B cell (primary cell): ENCODE measurements around the gene TP63. TPM values are rescaled to one million over a fixed set of nuclear protein-coding genes. Genes with fewer than 3 reads are reported as not detected.

Experiments used
- ATAC-seq: fragments of 200-7000 bp; cut with Tn5 transposase; one replicate; pipeline ENCODE4 v1.10.0; 2021; ENCODE audit warnings: low read depth, mild to moderate bottlenecking, moderate number of reproducible peaks, moderate library complexity
- CTCF ChIA-PET: fragments of 350-600 bp; sonication (Branson Sonifier 250); formaldehyde crosslinking; loops from one replicate; lab custom pipeline; 2021; ENCODE audit warnings: antibody characterized with exemption, inconsistent platforms; lab: Charles Lee
- POLR2A ChIA-PET: fragments of 350-600 bp; sonication (Branson Sonifier 250); formaldehyde crosslinking; loops from one replicate; lab custom pipeline; 2021; ENCODE audit warnings: antibody characterized with exemption; lab: Charles Lee
- DNase-seq: peaks from one replicate; pipeline ENCODE4 v3.0.0; 2013
- H2AFZ ChIP-seq: 2 replicates; pipeline ENCODE4 v1.6.1; 2012; ENCODE audit warnings: mild to moderate bottlenecking, low read depth, low read length; ENCODE audit not compliant: insufficient read depth, poor library complexity, severe bottlenecking
- H3K27ac ChIP-seq, 2 donors: 1 replicate in 1 of 2; 2 replicates in 1 of 2; pipeline ENCODE4 v1.5.1; 2012 to 2013; ENCODE audit warnings: low read length in 2 of 2, mild to moderate bottlenecking in 2 of 2, moderate library complexity in 1 of 2
- H3K27me3 ChIP-seq, 4 experiments: fragments of 200-600 bp in 1 of 4; sonication (generic) in 1 of 4; replicated peaks in 1 of 4; 1 replicate in 2 of 4; 2 replicates in 2 of 4; pipeline versions ENCODE4 v1.6.1 to v1.7.0; 2013 to 2016; ENCODE audit warnings: low read length in 3 of 4, mild to moderate bottlenecking in 2 of 4, mixed read lengths in 1 of 4, moderate library complexity in 1 of 4; ENCODE audit not compliant: insufficient read depth in 4 of 4, control insufficient read depth in 3 of 4; ENCODE audit errors: control extremely low read depth in 1 of 4
- H3K36me3 ChIP-seq, 2 experiments: replicated peaks in 1 of 2; 1 replicate in 1 of 2; 2 replicates in 1 of 2; pipeline versions ENCODE4 v1.6.1 to v1.7.1; 2013; ENCODE audit warnings: low read length in 1 of 2; ENCODE audit not compliant: insufficient read depth in 2 of 2, control insufficient read depth in 1 of 2; ENCODE audit errors: control extremely low read depth in 1 of 2, extremely low read depth in 1 of 2
- H3K4me1 ChIP-seq, 2 donors: fragments of 200-600 bp in 1 of 2; sonication (generic) in 1 of 2; 1 replicate in 1 of 2; 2 replicates in 1 of 2; pipeline versions ENCODE4 v1.5.1 to v1.6.1; 2013 to 2017; ENCODE audit warnings: low read length in 2 of 2; ENCODE audit not compliant: control insufficient read depth in 2 of 2, insufficient read depth in 2 of 2
- H3K4me2 ChIP-seq: replicated peaks from 2 replicates; pipeline ENCODE3; 2012; ENCODE audit warnings: mild to moderate bottlenecking, low read depth, low read length; ENCODE audit not compliant: poor library complexity, severe bottlenecking
- H3K4me3 ChIP-seq, 5 experiments: fragments of 200-600 bp in 1 of 5; sonication (generic) in 1 of 5; 1 replicate in 3 of 5; 2 replicates in 2 of 5; pipeline versions ENCODE4 v1.5.1 to v1.7.0; 2011 to 2016; ENCODE audit warnings: low read length in 4 of 5, mild to moderate bottlenecking in 4 of 5, low read depth in 2 of 5, control low read depth in 1 of 5, moderate library complexity in 1 of 5; ENCODE audit not compliant: insufficient read depth in 1 of 5; ENCODE audit errors: control extremely low read depth in 1 of 5, extremely low read depth in 1 of 5
- H3K79me2 ChIP-seq: fragments of 200-600 bp; sonication (generic); one replicate; pipeline ENCODE4 v1.6.0; 2016; ENCODE audit warnings: low read length; ENCODE audit not compliant: control insufficient read depth, insufficient read depth
- H3K9ac ChIP-seq: fragments of 200-600 bp; sonication (generic); 2 replicates; pipeline ENCODE4 v1.6.1; 2017; ENCODE audit warnings: mild to moderate bottlenecking, low read length, moderate library complexity
- H3K9me3 ChIP-seq, 3 donors: one replicate each; pipeline versions ENCODE4 v1.6.1 to v1.7.1; 2013; ENCODE audit warnings: low read length in 2 of 3; ENCODE audit not compliant: control insufficient read depth in 2 of 3, insufficient read depth in 1 of 3; ENCODE audit errors: control extremely low read depth in 1 of 3
- H4K20me1 ChIP-seq: 2 replicates; pipeline ENCODE4 v1.6.0; 2012; ENCODE audit warnings: mild to moderate bottlenecking, low read length; ENCODE audit not compliant: insufficient read depth, control insufficient read depth, poor library complexity, severe bottlenecking
- H3K27ac Mint-ChIP-seq: one replicate; pipeline ENCODE4 v1.8.0; 2021; ENCODE audit warnings: mixed read lengths
- H3K27me3 Mint-ChIP-seq: one replicate; pipeline ENCODE4 v1.8.0; 2021; ENCODE audit warnings: mixed read lengths
- H3K4me1 Mint-ChIP-seq: one replicate; pipeline ENCODE4 v1.8.0; 2021; ENCODE audit warnings: mixed read lengths
- H3K4me3 Mint-ChIP-seq: one replicate; pipeline ENCODE4 v1.8.0; 2021; ENCODE audit warnings: mixed read lengths
- H3K9me3 Mint-ChIP-seq: one replicate; pipeline ENCODE4 v1.8.0; 2022; ENCODE audit warnings: mixed read lengths; ENCODE audit not compliant: insufficient read depth
- EZH2 ChIP-seq: IDR thresholded peaks from 2 replicates; pipeline ENCODE4 v1.6.1; 2012; ENCODE audit warnings: borderline replicate concordance, low read depth, mild to moderate bottlenecking, moderate library complexity, low read length; ENCODE audit not compliant: insufficient read depth, poor library complexity, severe bottlenecking
- WGBS: methylation state at CpG from one replicate; pipeline ENCODE4 v1.1.5; 2013; ENCODE audit warnings: missing lambda C conversion rate; ENCODE audit not compliant: insufficient coverage; 5-methylcytosine and 5-hydroxymethylcytosine counted together
- intact Hi-C: fragments of 100-400 bp; cut with micrococcal nuclease; formaldehyde crosslinking; loops from one replicate; pipeline ENCODE4 v1.10.0; 2022
- polyA plus RNA-seq: library from polyadenylated mRNA; depleted of rRNA; stranded (reverse); fragments of >200 nt; gene quantifications from 2 replicates; pipeline ENCODE4 v1.2.3, GENCODE V29; 2012
- total RNA-seq, 2 donors: library from RNA; stranded (reverse); fragments of 120-200 nt in 1 of 2; gene quantifications; 1 replicate in 1 of 2; 2 replicates in 1 of 2; pipeline versions ENCODE4 v1.2.3 to v1.2.4, GENCODE V29; 2013 to 2022
- TF ChIP-seq, protein P1 (sequence below): fragments of 200-600 bp; IDR thresholded peaks from one replicate; pipeline ENCODE4 v1.8.0; 2022; ENCODE audit warnings: antibody characterized with exemption, mild to moderate bottlenecking

TP63 gene
- total and polyA plus RNA-seq, 2 donors (not counting 1 experiment from before 2014, with no cell fraction given): 1.2 to 2.0 TPM

DNA sequence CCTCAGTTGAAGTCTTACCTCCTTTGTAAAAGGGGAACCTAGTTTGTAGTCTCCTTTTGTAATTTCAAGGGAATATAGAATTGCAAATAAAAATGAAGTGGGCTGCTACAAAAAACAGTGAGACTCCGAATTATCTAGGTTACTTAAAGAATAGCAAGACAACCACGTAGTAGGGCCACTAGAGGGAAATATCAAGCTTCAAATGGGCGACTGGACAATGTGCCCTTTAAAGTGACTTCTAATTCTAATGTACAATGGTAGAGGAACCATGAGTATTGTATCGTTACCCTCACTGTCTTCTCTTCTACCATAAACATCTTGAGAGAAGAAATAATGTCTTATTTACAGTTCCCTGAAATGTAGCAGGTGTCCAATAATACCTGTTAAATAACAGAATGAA, 56.3 kb downstream of the TP63 start:
- Mint-ChIP-seq H3K4me3 (no peak overlapping the region), H3K27me3 (no peaks in the 10 kb centered on the region), H3K4me1 (no peaks in the 10 kb centered on the region), H3K27ac (no peak overlapping the region), H3K9me3 (no peaks in the 10 kb centered on the region)
- Histone ChIP-seq H3K4me2 (no peak overlapping the region), H3K27ac (no peak overlapping the region), H3K9ac (no peak overlapping the region), H3K4me3 (no peak overlapping the region), H4K20me1 (no peaks in the 10 kb centered on the region), H3K27me3 (no peaks in the 10 kb centered on the region), H3K36me3 (no peaks in the 10 kb centered on the region), H2AFZ (no peak overlapping the region), H3K9me3 (no peaks in the 10 kb centered on the region), H3K4me1 (no peaks in the 10 kb centered on the region), H3K79me2 (no peaks in the 10 kb centered on the region)
- CTCF ChIA-PET: no interaction called here
- DNase-seq: no peak
- no peak for ATAC-seq
- POLR2A ChIA-PET: no interaction called here
- intact Hi-C loops: no loop called here
- 86% methylated on average over 2 of the region's 4 CpGs for WGBS
- TF ChIP-seq, protein P1, sequence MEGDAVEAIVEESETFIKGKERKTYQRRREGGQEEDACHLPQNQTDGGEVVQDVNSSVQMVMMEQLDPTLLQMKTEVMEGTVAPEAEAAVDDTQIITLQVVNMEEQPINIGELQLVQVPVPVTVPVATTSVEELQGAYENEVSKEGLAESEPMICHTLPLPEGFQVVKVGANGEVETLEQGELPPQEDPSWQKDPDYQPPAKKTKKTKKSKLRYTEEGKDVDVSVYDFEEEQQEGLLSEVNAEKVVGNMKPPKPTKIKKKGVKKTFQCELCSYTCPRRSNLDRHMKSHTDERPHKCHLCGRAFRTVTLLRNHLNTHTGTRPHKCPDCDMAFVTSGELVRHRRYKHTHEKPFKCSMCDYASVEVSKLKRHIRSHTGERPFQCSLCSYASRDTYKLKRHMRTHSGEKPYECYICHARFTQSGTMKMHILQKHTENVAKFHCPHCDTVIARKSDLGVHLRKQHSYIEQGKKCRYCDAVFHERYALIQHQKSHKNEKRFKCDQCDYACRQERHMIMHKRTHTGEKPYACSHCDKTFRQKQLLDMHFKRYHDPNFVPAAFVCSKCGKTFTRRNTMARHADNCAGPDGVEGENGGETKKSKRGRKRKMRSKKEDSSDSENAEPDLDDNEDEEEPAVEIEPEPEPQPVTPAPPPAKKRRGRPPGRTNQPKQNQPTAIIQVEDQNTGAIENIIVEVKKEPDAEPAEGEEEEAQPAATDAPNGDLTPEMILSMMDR: no peak
- TF ChIP-seq EZH2: no peak

DNA sequence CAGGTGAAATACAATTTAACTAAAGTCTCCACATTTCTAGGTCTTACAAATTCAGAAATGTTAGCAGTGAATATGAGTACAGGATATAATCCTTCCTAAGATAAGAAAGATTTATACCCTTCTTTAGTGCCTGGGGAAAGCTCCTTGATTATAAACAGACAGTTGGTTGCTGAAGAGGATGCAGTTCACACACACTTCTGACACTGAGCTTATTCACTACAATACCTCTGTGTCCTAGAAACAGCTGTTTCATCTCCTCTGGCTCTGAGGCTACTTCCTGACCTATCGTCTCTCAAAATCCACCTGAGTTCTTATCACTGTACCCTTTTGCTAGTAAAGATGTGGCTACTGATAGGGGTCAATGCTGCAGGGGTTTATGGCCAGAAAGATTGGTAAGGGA, 57.1 kb downstream of the TP63 start:
- Histone ChIP-seq H2AFZ (no peak overlapping the region), H3K4me3 (no peak overlapping the region), H3K36me3 (no peaks in the 10 kb centered on the region), H3K27me3 (no peaks in the 10 kb centered on the region), H3K9ac (no peak overlapping the region), H3K4me1 (no peaks in the 10 kb centered on the region), H3K79me2 (no peaks in the 10 kb centered on the region), H3K9me3 (no peaks in the 10 kb centered on the region), H3K4me2 (no peak overlapping the region), H4K20me1 (no peaks in the 10 kb centered on the region), H3K27ac (no peak overlapping the region)
- H3K9me3 Mint-ChIP-seq: no peaks in the 10 kb centered on the region
- TF ChIP-seq, protein P1: no peak
- no peak for TF ChIP-seq EZH2
- intact Hi-C loops: no loop called here
- no peaks in the 10 kb centered on the region for H3K27me3 Mint-ChIP-seq
- no peak overlapping the region for H3K27ac Mint-ChIP-seq
- no peak for ATAC-seq
- ChIA-PET POLR2A (no interaction called here), CTCF (no interaction called here)
- H3K4me3 Mint-ChIP-seq: no peak overlapping the region
- no peak for DNase-seq
- no peaks in the 10 kb centered on the region for H3K4me1 Mint-ChIP-seq
- no CpG with 5 or more reads among the region's 1 CpG for WGBS
